ENCODE data around the gene TBCD.

TBCD gene

DNA sequence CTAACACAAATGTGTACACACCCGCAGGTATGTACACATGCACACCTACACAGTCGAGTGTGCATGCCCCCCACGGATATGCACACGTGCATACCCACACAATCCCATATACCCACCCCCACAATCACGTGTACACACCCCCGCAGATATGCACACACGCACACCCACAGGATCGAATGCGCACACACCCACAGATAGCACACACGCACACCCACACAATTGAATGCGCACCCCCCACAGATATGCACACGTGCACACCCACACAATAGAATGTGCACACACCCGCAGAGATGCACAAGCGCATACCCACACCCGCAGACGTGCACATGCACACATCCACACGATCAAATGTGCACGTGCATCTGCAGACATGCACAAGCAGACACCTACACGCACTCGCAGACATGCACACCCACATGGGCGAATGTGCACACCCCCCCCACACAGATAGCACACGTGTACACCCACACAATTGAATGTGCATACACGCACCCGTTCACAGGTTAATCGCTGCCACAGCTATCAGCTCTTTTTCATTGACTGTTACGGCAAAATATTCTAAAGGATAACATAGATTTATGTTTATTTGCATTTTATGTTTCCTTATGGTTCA, 77.1 kb downstream of the TBCD start:
- in situ Hi-C loops (cut with MboI; ENCODE audit: low pct_unique_long_range_greater_than_20kb, low sequenced_read_pairs, unreplicated experiment), result no loop called here
- TF ChIP-seq, protein P1, sequence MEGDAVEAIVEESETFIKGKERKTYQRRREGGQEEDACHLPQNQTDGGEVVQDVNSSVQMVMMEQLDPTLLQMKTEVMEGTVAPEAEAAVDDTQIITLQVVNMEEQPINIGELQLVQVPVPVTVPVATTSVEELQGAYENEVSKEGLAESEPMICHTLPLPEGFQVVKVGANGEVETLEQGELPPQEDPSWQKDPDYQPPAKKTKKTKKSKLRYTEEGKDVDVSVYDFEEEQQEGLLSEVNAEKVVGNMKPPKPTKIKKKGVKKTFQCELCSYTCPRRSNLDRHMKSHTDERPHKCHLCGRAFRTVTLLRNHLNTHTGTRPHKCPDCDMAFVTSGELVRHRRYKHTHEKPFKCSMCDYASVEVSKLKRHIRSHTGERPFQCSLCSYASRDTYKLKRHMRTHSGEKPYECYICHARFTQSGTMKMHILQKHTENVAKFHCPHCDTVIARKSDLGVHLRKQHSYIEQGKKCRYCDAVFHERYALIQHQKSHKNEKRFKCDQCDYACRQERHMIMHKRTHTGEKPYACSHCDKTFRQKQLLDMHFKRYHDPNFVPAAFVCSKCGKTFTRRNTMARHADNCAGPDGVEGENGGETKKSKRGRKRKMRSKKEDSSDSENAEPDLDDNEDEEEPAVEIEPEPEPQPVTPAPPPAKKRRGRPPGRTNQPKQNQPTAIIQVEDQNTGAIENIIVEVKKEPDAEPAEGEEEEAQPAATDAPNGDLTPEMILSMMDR (IDR thresholded peaks at IDR 0.05; ENCODE audit: extremely low read depth, insufficient read depth, missing control alignments), result no peak
- DNase-seq (ENCODE audit: low spot score), result no peak

DNA sequence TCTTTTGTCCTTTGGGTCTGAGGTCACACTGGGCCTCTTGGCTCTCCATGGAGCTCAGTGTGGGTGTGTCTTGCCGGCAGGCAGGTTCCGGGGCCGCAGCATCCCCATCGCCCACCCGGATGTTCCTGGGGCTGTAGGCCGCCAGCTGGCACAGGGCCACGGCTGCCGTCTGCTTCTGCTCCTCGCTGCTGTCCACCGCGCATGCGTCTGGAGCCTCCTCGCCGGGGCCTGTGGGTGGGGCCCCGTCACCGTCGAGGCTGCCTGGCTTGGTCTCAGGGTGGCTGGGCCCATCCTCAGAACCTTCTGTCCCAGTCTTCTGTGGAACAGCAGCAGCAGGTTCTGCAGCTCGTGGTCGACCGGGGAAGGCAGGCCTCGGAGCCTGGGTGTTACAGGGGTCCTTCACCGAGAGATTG, 78.4 kb downstream of the TBCD start:
- TF ChIP-seq, protein P1 (IDR thresholded peaks at IDR 0.05; ENCODE audit: extremely low read depth, insufficient read depth, missing control alignments), result no peak
- DNase-seq (ENCODE audit: low spot score), result no peak
- in situ Hi-C loops (cut with MboI; ENCODE audit: low pct_unique_long_range_greater_than_20kb, low sequenced_read_pairs, unreplicated experiment), result no loop called here

DNA sequence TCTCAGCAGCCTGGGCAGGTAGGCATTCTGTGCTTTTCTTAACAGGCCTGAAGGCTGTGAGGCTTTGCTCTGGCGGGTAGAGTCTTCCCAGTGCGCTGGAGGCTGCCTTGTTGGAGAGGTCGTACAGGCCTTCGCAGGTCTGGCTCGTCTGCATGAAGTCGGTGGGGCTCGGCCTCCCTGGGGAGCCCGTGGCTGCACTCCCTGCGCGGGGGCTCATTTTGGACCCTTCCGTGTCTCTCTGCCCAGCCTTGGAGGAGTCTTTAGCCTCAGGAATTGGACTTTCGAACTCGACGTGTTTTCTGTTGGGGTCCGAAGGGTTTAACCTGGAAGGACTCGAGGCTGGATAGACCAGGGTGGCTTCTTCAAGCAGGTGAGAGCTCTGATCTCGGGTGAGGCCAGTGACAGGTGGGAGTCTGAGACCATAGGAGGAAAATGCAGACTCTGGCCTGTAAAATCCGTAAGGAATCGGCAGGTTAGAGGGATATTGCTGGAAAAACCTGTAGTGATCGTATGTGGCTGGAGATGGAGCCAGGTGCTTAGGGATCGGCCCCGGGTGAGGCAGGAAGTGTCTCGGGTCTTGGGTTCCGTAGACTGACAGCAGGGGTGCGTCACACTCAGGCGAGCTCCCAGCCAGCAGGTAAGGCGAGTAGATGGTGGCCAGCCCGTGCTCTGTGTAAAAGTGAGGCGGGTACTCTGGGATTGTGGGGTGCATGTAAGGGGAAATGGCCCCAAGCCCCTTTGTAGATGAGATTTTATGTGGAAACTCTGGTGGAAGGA, 79.4 kb downstream of the TBCD start:
- TF ChIP-seq, protein P1 (IDR thresholded peaks at IDR 0.05; ENCODE audit: extremely low read depth, insufficient read depth, missing control alignments), result no peak

DNA sequence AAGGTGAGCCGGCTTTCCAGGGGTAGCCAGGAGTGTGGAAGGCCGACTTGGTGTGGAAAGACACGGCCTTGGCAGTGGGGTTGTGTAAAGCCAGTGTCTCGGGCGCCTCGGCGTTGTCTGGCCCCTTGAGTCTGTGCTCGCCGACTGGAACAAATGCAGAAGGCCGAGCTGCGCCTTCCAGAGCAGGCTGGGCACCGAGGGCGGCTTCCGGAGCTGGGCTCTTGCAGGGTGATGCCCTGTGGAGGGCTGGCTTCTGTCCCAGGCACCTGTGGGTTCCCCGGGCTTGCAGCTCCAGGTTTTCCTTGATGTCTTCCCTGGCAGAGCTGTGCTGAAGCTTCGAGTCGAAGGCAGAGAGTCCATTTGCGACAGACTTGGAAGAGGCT, 79.9 kb downstream of the TBCD start:
- in situ Hi-C loops (cut with MboI; ENCODE audit: low pct_unique_long_range_greater_than_20kb, low sequenced_read_pairs, unreplicated experiment), result no loop called here
- DNase-seq (ENCODE audit: low spot score), result no peak
- TF ChIP-seq, protein P1 (IDR thresholded peaks at IDR 0.05; ENCODE audit: extremely low read depth, insufficient read depth, missing control alignments), result no peak

More for the DNA sequence above, 79.4 kb downstream of the TBCD start:
- DNase-seq (ENCODE audit: low spot score), result no peak
- in situ Hi-C loops (cut with MboI; ENCODE audit: low pct_unique_long_range_greater_than_20kb, low sequenced_read_pairs, unreplicated experiment), result no loop called here

DNA sequence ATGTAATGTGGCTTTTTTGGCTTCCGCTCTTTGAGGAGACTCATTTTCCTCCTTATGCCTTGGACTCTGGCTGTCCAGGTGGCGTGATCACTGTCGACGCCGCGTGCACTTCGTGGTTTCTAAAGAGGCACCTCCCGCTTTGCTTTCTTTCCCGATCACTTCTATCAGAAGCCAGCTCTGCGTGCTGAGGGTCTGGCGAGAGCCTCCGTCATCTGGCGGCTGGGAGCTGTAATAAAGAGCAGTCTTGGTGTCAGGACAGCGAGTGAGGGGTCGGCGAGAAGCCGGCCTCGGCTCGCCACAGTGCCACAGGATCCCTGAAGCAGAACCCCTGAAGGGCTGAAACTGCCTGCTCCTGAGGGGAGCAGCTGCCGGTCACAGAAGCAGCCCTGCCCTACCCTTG, 80.5 kb downstream of the TBCD start:
- in situ Hi-C loops (cut with MboI; ENCODE audit: low pct_unique_long_range_greater_than_20kb, low sequenced_read_pairs, unreplicated experiment), result no loop called here
- DNase-seq (ENCODE audit: low spot score), result no peak
- TF ChIP-seq, protein P1 (IDR thresholded peaks at IDR 0.05; ENCODE audit: extremely low read depth, insufficient read depth, missing control alignments), result no peak

DNA sequence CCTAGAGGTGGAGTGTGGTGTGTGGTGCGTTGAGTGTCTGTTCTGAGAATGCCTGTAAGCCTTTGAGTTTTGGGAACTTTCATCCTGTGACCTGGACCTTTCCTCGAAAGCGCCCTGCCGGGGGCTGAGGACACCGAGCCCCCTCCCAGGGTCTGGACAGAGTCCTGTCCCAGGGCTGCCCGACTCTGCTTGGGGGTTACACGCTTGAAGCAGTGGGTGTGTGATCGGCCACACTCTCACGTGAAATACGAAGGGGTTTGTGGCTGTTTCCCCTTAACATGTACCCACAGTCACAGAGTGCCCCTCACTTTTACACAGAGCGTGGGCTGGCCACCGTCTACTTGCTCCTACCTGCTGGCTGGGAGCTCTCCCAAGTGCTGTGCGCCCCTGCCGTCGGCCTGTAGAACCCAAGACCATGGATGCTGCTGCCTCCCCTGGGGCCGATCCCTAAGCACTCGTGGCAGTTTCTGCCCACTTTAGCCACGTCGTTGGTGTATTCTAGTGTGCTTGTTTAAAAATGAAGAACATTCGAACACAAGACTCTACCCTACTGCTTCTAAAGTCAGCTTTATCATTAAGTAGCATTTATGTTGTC, 81.1 kb downstream of the TBCD start:
- DNase-seq (ENCODE audit: low spot score), result no peak
- TF ChIP-seq, protein P1 (IDR thresholded peaks at IDR 0.05; ENCODE audit: extremely low read depth, insufficient read depth, missing control alignments), result no peak
- in situ Hi-C loops (cut with MboI; ENCODE audit: low pct_unique_long_range_greater_than_20kb, low sequenced_read_pairs, unreplicated experiment), result no loop called here

Data from GM13977 (cell line).